HL-60 (cell line): ENCODE measurements around the gene CBLN3.

Experiments
- DNase-seq, 2 experiments: peaks; one replicate each; pipeline ENCODE4 v3.0.0-alpha.2; 2010 to 2020; ENCODE audit warnings: low read depth in 1 of 2, low spot score in 1 of 2
- H3K27ac ChIP-seq: fragments of 250-450 bp; sonication (Bioruptor Pico); replicated peaks from 2 replicates; pipeline ENCODE4 v1.5.1; 2020; ENCODE audit warnings: mild to moderate bottlenecking, moderate library complexity
- H3K27me3 ChIP-seq: fragments of 250-450 bp; sonication (Bioruptor Pico); 2 replicates; pipeline ENCODE4 v1.5.1; 2021; ENCODE audit warnings: mild to moderate bottlenecking, moderate library complexity; ENCODE audit not compliant: insufficient read depth, poor library complexity, severe bottlenecking
- H3K4me3 ChIP-seq: replicated peaks from 2 replicates; pipeline ENCODE4 v1.5.1; 2011; ENCODE audit warnings: mild to moderate bottlenecking, control low read depth, low read length; ENCODE audit not compliant: insufficient read depth
- GABPA ChIP-seq: IDR thresholded peaks from 2 replicates; pipeline ENCODE4 v1.6.1; 2012; ENCODE audit warnings: low read depth
- POLR2AphosphoS5 ChIP-seq: IDR thresholded peaks from 2 replicates; pipeline ENCODE4 v1.6.1; 2012; ENCODE audit warnings: low read depth
- SPI1 ChIP-seq: IDR thresholded peaks from 2 replicates; pipeline ENCODE4 v1.6.1; 2012; ENCODE audit warnings: low read depth, mild to moderate bottlenecking, borderline replicate concordance
- TF ChIP-seq, protein P1 (sequence below): IDR thresholded peaks from one replicate; pipeline ENCODE4 v1.5.1; 2011; ENCODE audit warnings: low read length, control low read depth, inconsistent platforms; ENCODE audit not compliant: insufficient read depth
- TF ChIP-seq, protein P2 (sequence below): IDR thresholded peaks from 2 replicates; pipeline ENCODE4 v1.6.1; 2012; ENCODE audit warnings: low read depth; ENCODE audit not compliant: insufficient replicate concordance

CBLN3 gene

DNA sequence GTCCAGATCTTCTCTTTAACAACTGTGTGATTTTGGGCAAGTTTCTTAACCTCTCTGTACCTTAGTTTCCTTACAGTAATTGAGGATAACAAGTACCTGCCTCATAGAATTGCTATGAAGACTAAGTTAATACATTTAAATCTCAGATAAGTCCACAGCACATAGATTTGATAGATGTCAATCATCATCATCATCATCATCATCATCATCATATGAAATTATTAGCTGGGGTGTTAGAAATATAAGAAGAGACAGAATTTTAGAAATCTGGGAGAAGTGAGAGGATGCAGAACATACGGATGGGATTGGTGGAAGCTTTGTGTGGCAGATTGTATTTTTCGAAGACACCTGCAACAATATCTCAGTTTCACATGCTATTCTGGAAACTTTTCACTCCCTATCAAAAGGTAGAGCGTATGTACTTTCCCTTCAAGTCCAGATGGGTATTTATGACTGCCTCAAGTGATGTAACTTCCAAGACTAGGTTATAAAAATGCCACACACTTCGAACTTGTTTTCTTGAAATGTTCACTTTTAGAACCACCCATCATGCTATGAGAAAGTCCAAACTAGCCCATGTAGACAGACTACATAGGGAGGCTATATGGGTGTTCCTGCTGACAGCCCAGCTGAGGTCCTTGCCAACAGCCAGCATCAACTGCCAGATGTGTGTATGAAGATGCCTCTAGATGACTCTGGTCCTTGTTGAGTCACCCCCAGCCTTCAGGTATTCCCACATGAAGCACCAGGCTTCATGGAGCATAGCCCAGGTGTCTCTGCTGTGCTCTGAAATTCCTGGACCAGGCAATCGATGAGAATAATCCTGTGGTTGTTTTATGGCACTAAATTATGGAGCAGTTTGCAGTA, 33.8 kb upstream of the CBLN3 start:
- Histone ChIP-seq H3K27ac (no peak overlapping the region), H3K27me3 (no peaks in the 10 kb centered on the region), H3K4me3 (no peak overlapping the region)
- TF ChIP-seq GABPA, result no peak
- no peak for TF ChIP-seq POLR2AphosphoS5
- TF ChIP-seq SPI1, result no peak
- TF ChIP-seq, protein P1, sequence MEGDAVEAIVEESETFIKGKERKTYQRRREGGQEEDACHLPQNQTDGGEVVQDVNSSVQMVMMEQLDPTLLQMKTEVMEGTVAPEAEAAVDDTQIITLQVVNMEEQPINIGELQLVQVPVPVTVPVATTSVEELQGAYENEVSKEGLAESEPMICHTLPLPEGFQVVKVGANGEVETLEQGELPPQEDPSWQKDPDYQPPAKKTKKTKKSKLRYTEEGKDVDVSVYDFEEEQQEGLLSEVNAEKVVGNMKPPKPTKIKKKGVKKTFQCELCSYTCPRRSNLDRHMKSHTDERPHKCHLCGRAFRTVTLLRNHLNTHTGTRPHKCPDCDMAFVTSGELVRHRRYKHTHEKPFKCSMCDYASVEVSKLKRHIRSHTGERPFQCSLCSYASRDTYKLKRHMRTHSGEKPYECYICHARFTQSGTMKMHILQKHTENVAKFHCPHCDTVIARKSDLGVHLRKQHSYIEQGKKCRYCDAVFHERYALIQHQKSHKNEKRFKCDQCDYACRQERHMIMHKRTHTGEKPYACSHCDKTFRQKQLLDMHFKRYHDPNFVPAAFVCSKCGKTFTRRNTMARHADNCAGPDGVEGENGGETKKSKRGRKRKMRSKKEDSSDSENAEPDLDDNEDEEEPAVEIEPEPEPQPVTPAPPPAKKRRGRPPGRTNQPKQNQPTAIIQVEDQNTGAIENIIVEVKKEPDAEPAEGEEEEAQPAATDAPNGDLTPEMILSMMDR, result no peak
- DNase-seq, result no peak

DNA sequence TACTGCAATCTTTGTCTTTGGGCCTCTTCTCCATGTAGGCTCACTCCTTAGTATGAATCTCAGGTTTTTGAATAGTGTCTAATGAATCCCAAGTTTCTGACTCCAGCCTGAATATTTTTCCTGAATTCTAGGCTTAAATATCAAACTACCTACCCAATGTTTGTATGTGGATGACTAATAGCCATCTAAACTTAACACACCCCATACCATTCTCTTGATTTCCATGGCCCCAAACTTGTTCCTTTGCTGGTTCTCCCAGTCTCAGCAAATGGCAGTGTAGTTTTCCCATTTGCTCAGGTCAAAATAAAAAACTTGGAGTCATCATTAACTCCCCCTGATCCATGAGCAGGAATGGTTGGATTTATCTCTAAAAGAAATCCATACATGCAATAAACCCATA, 31.9 kb upstream of the CBLN3 start:
- TF ChIP-seq, protein P1, result no peak
- TF ChIP-seq POLR2AphosphoS5 (no peak), GABPA (no peak), SPI1 (no peak)
- TF ChIP-seq, protein P2, sequence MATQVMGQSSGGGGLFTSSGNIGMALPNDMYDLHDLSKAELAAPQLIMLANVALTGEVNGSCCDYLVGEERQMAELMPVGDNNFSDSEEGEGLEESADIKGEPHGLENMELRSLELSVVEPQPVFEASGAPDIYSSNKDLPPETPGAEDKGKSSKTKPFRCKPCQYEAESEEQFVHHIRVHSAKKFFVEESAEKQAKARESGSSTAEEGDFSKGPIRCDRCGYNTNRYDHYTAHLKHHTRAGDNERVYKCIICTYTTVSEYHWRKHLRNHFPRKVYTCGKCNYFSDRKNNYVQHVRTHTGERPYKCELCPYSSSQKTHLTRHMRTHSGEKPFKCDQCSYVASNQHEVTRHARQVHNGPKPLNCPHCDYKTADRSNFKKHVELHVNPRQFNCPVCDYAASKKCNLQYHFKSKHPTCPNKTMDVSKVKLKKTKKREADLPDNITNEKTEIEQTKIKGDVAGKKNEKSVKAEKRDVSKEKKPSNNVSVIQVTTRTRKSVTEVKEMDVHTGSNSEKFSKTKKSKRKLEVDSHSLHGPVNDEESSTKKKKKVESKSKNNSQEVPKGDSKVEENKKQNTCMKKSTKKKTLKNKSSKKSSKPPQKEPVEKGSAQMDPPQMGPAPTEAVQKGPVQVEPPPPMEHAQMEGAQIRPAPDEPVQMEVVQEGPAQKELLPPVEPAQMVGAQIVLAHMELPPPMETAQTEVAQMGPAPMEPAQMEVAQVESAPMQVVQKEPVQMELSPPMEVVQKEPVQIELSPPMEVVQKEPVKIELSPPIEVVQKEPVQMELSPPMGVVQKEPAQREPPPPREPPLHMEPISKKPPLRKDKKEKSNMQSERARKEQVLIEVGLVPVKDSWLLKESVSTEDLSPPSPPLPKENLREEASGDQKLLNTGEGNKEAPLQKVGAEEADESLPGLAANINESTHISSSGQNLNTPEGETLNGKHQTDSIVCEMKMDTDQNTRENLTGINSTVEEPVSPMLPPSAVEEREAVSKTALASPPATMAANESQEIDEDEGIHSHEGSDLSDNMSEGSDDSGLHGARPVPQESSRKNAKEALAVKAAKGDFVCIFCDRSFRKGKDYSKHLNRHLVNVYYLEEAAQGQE, result no peak
- Histone ChIP-seq H3K27ac (no peak overlapping the region), H3K27me3 (no peaks in the 10 kb centered on the region), H3K4me3 (no peak overlapping the region)
- no peak for DNase-seq

DNA sequence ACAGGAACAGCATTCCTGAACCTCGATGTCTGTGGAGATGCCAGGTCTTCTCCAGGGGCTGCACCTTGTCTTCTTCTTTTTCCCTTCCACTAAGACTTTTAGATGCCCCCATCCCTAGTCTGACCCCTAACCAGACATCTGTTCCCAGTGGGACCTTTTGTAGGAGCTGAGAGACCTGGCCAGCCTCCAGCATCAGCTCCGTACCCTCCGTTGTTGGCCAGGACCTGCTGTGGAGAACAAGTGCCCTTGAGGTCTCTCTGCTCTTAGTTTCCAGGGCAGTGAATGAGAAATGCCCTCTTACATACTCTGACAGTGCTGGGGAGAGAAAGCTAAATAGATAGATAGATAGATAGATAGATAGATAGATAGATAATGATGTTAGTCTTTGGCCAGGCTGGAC, 29.9 kb upstream of the CBLN3 start:
- H3K27me3 ChIP-seq, result no peaks in the 10 kb centered on the region

More for the DNA sequence above, 29.9 kb upstream of the CBLN3 start:
- TF ChIP-seq GABPA, result no peak
- TF ChIP-seq, protein P1, result no peak
- no peak for TF ChIP-seq SPI1
- TF ChIP-seq, protein P2, result no peak
- no peak for TF ChIP-seq POLR2AphosphoS5
- no peak overlapping the region for H3K4me3 ChIP-seq
- DNase-seq, result no peak
- H3K27ac ChIP-seq, result no peak overlapping the region
